Measurements from ENCODE around the gene DCLK2.

The DCLK2 gene

DNA sequence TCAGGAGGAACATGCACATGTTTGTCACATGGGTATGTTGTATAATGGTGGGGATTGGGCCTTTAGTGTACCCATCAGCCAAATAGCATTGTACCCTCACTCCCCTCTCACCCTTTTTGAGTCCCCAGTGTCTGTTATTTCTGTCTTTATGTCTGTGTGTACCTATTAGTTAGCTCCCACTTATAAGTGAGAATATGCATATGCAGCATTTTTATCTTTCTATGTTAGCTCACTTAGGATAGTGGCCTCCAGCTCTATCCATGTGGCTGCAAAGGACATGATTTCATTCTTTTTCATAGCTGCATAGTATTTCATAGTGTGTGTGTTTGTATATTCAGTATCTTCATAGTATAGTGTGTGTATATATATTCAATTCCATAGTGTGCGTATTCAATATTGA, 64.6 kb downstream of the DCLK2 start:
- Histone ChIP-seq H3K9ac (ENCODE audit: low read length) (no peak overlapping the region), H3K9me2 (replicated peaks; ENCODE audit: insufficient read depth, low read length) (no peaks in the 10 kb centered on the region), H3F3A (ENCODE audit: insufficient read depth) (no peaks in the 10 kb centered on the region), H3K4me2 (ENCODE audit: low read depth, low read length, poor library complexity, severe bottlenecking) (no peak overlapping the region), H3K9me3 (ENCODE audit: insufficient read depth, low read length) (no peaks in the 10 kb centered on the region), H4K20me1 (ENCODE audit: low read depth, low read length) (no peaks in the 10 kb centered on the region), H3K4me3 (ENCODE audit: insufficient read depth, low read length, poor library complexity, severe bottlenecking) (no peak overlapping the region), H3K27ac (ENCODE audit: low read depth, low read length) (no peak overlapping the region), H3K36me3 (ENCODE audit: low read length) (no peaks in the 10 kb centered on the region), H3K79me2 (ENCODE audit: insufficient read depth, low read length) (no peaks in the 10 kb centered on the region), H2AFZ (ENCODE audit: low read depth, low read length, severe bottlenecking) (no peak overlapping the region), H3K27me3 (ENCODE audit: low read length) (no peaks in the 10 kb centered on the region)
- TF ChIP-seq, protein P1, sequence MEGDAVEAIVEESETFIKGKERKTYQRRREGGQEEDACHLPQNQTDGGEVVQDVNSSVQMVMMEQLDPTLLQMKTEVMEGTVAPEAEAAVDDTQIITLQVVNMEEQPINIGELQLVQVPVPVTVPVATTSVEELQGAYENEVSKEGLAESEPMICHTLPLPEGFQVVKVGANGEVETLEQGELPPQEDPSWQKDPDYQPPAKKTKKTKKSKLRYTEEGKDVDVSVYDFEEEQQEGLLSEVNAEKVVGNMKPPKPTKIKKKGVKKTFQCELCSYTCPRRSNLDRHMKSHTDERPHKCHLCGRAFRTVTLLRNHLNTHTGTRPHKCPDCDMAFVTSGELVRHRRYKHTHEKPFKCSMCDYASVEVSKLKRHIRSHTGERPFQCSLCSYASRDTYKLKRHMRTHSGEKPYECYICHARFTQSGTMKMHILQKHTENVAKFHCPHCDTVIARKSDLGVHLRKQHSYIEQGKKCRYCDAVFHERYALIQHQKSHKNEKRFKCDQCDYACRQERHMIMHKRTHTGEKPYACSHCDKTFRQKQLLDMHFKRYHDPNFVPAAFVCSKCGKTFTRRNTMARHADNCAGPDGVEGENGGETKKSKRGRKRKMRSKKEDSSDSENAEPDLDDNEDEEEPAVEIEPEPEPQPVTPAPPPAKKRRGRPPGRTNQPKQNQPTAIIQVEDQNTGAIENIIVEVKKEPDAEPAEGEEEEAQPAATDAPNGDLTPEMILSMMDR (IDR thresholded peaks at IDR 0.05; ENCODE audit: insufficient read depth, low read length, poor library complexity, severe bottlenecking): no peak
- no peak for TF ChIP-seq EZH2phosphoT487 (conservative IDR thresholded peaks at IDR 0.05; ENCODE audit: low read length)

DNA sequence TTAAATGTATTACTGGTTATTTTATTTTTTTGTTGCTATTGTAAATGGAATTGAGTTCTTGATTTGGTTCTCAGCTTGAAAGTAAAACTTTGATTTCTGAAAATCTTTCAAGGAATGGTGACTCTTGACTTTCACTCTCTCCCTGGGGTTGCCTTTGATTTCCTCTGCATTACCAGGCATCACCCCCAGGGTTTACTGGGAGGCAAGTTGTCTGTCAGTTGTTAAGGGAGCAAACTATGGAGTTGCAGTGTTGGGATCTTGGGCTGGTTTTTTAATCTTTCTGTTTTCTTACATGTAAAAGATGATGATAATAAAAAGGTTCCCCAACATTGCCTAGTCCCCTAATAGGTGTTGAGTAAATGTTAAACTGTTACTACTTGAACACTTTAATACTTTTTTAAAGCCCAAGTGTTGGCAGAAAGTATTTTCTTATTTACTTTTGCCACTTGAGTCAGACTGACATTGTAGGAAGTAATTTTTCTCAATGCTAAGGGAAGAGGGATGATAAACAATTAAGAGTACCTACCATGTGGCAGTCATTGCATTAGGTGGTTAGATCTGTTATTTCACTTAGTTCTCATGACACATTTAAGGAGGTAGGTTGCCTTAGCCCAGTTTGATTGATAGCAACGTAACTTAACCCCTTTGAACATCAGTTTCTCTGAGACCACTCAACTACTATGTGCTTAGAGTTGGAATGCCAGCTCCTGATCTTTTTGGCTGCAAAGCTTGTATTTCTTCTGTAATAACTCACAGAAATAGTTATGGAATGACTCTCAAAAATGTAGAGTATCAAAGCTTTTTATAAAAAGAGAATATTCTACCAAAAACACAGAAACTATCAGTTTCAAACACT, 67.1 kb downstream of the DCLK2 start:
- no peaks in the 10 kb centered on the region for H3K9me3 ChIP-seq (ENCODE audit: insufficient read depth, low read length)
- no peaks in the 10 kb centered on the region for H3K27me3 ChIP-seq (ENCODE audit: low read length)
- no peaks in the 10 kb centered on the region for H3K79me2 ChIP-seq (ENCODE audit: insufficient read depth, low read length)
- no peak overlapping the region for H3K4me2 ChIP-seq (ENCODE audit: low read depth, low read length, poor library complexity, severe bottlenecking)
- no peak overlapping the region for H3K4me3 ChIP-seq (ENCODE audit: insufficient read depth, low read length, poor library complexity, severe bottlenecking)
- H4K20me1 ChIP-seq (ENCODE audit: low read depth, low read length): no peaks in the 10 kb centered on the region
- H3K9ac ChIP-seq (ENCODE audit: low read length): no peak overlapping the region
- no peaks in the 10 kb centered on the region for H3F3A ChIP-seq (ENCODE audit: insufficient read depth)
- H3K27ac ChIP-seq (ENCODE audit: low read depth, low read length): no peak overlapping the region
- no peak for TF ChIP-seq EZH2phosphoT487 (conservative IDR thresholded peaks at IDR 0.05; ENCODE audit: low read length)
- TF ChIP-seq, protein P1 (IDR thresholded peaks at IDR 0.05; ENCODE audit: insufficient read depth, low read length, poor library complexity, severe bottlenecking): no peak
- H3K36me3 ChIP-seq (ENCODE audit: low read length): no peaks in the 10 kb centered on the region
- H3K9me2 ChIP-seq (replicated peaks; ENCODE audit: insufficient read depth, low read length): no peaks in the 10 kb centered on the region
- no peak overlapping the region for H2AFZ ChIP-seq (ENCODE audit: low read depth, low read length, severe bottlenecking)

DNA sequence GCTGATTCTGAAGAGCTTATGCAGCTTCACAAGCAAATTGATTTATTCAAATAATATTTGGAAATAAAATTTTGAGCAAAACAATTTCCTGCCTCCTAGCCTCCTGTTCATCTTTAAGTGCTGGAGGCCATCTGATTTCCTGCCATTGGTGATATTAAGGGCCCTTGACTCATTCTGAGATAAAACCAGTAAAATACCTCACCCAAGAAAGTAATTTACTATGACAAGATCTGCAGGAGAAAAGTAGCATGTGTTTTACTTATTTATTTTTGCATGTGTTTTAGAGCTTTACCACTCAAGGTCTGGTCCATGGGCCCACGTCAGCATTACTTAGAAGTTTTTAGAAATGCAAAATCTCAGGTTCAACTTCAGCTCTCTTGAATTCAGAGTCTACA, 67.7 kb downstream of the DCLK2 start:
- H3F3A ChIP-seq (ENCODE audit: insufficient read depth): no peaks in the 10 kb centered on the region
- no peaks in the 10 kb centered on the region for H4K20me1 ChIP-seq (ENCODE audit: low read depth, low read length)
- H2AFZ ChIP-seq (ENCODE audit: low read depth, low read length, severe bottlenecking): no peak overlapping the region
- H3K9me2 ChIP-seq (replicated peaks; ENCODE audit: insufficient read depth, low read length): no peaks in the 10 kb centered on the region
- TF ChIP-seq EZH2phosphoT487 (conservative IDR thresholded peaks at IDR 0.05; ENCODE audit: low read length): no peak
- TF ChIP-seq, protein P1 (IDR thresholded peaks at IDR 0.05; ENCODE audit: insufficient read depth, low read length, poor library complexity, severe bottlenecking): no peak
- H3K27me3 ChIP-seq (ENCODE audit: low read length): no peaks in the 10 kb centered on the region
- H3K4me3 ChIP-seq (ENCODE audit: insufficient read depth, low read length, poor library complexity, severe bottlenecking): no peak overlapping the region
- no peaks in the 10 kb centered on the region for H3K36me3 ChIP-seq (ENCODE audit: low read length)
- H3K9me3 ChIP-seq (ENCODE audit: insufficient read depth, low read length): no peaks in the 10 kb centered on the region
- no peak overlapping the region for H3K9ac ChIP-seq (ENCODE audit: low read length)
- no peak overlapping the region for H3K27ac ChIP-seq (ENCODE audit: low read depth, low read length)
- H3K79me2 ChIP-seq (ENCODE audit: insufficient read depth, low read length): no peaks in the 10 kb centered on the region
- no peak overlapping the region for H3K4me2 ChIP-seq (ENCODE audit: low read depth, low read length, poor library complexity, severe bottlenecking)

Measured in SU-DHL-6 (cell line).